Keratinocyte (primary cell): ENCODE measurements around the gene DPF3. TPM values are rescaled to one million over a fixed set of nuclear protein-coding genes. Genes with fewer than 3 reads are reported as not detected.

Experiments used
- DNase-seq: peaks from one replicate; pipeline ENCODE4 v3.0.0-alpha.2; 2011; ENCODE audit warnings: low read depth, missing footprints, low spot score
- FAIRE-seq: peaks from 2 replicates; lab custom pipeline; 2011; peaks lifted over from hg19 to GRCh38; lab: Jason Lieb, UNC
- H2AFZ ChIP-seq: 2 replicates; pipeline ENCODE4 v1.6.0; 2012; ENCODE audit warnings: low read length, control low read depth, inconsistent platforms; ENCODE audit not compliant: control insufficient read depth
- H3K27ac ChIP-seq: 2 replicates; pipeline ENCODE4 v1.5.1; 2011; ENCODE audit warnings: low read length; ENCODE audit not compliant: control insufficient read depth, insufficient read depth
- H3K27me3 ChIP-seq: 3 replicates; pipeline ENCODE4 v1.6.0; 2011; ENCODE audit warnings: low read length; ENCODE audit not compliant: control insufficient read depth, insufficient read depth; ENCODE audit errors: extremely low read depth
- H3K36me3 ChIP-seq, 2 experiments: 2 replicates in 1 of 2; 3 replicates in 1 of 2; pipeline ENCODE4 v1.5.1; 2011; ENCODE audit warnings: low read length in 2 of 2, mild to moderate bottlenecking in 1 of 2; ENCODE audit not compliant: control insufficient read depth in 2 of 2, insufficient read depth in 2 of 2; ENCODE audit errors: extremely low read depth in 1 of 2
- H3K4me1 ChIP-seq: 3 replicates; pipeline ENCODE4 v1.5.1; 2011; ENCODE audit warnings: low read length; ENCODE audit not compliant: control insufficient read depth, insufficient read depth; ENCODE audit errors: extremely low read depth
- H3K4me2 ChIP-seq: 3 replicates; pipeline ENCODE4 v1.6.0; 2011; ENCODE audit warnings: low read depth, low read length; ENCODE audit not compliant: control insufficient read depth, insufficient read depth; ENCODE audit errors: extremely low read depth
- H3K4me3 ChIP-seq, 3 experiments: fragments of 200-600 bp in 1 of 3; sonication (generic) in 1 of 3; 2 replicates in 2 of 3; 3 replicates in 1 of 3; pipeline ENCODE4 v1.5.1; 2011 to 2016; ENCODE audit warnings: low read length in 3 of 3, mild to moderate bottlenecking in 3 of 3, control low read depth in 2 of 3, inconsistent platforms in 1 of 3, low read depth in 1 of 3, mixed read lengths in 1 of 3, mixed run types in 1 of 3, moderate library complexity in 1 of 3; ENCODE audit not compliant: control insufficient read depth in 2 of 3, insufficient read depth in 2 of 3; ENCODE audit errors: extremely low read depth in 1 of 3
- H3K79me2 ChIP-seq: 2 replicates; pipeline ENCODE4 v1.6.0; 2012; ENCODE audit warnings: low read length; ENCODE audit not compliant: control insufficient read depth, insufficient read depth
- H3K9ac ChIP-seq: 3 replicates; pipeline ENCODE4 v1.6.0; 2011; ENCODE audit warnings: low read length; ENCODE audit not compliant: control insufficient read depth, insufficient read depth; ENCODE audit errors: extremely low read depth
- H3K9me1 ChIP-seq: 3 replicates; pipeline ENCODE4 v1.6.0; 2011; ENCODE audit warnings: low read length; ENCODE audit not compliant: control insufficient read depth, insufficient read depth; ENCODE audit errors: extremely low read depth
- H3K9me3 ChIP-seq: 2 replicates; pipeline ENCODE4 v1.5.1; 2012; ENCODE audit warnings: low read depth, low read length; ENCODE audit not compliant: control insufficient read depth
- H4K20me1 ChIP-seq: 3 replicates; pipeline ENCODE4 v1.6.0; 2011; ENCODE audit warnings: low read length; ENCODE audit not compliant: control insufficient read depth, insufficient read depth; ENCODE audit errors: extremely low read depth
- EZH2 ChIP-seq: IDR thresholded peaks from one replicate; pipeline ENCODE4 v1.6.1; 2012; ENCODE audit warnings: inconsistent platforms, mild to moderate bottlenecking, low read length, moderate library complexity
- dilution Hi-C: fragments of 300-500 bp; cut with MboI; formaldehyde crosslinking; loops from one replicate; pipeline ENCODE4 v1.7.0; 2020; ENCODE audit warnings: low sequenced_read_pairs; ENCODE audit not compliant: extremely low pct_ligation_motif_present
- polyA plus RNA-seq, 5 experiments: library from polyadenylated mRNA; depleted of rRNA in 3 of 5; stranded (reverse) in 3 of 5; stranded (forward) in 1 of 5; unstranded in 1 of 5; fragments of >200 nt; gene quantifications; 1 replicate in 1 of 5; 2 replicates in 3 of 5; 3 replicates in 1 of 5; pipeline versions ENCODE4 v1.2.1 to v1.2.3, GENCODE V29; 2011 to 2012; ENCODE audit warnings: missing spikeins in 2 of 5, low read depth in 1 of 5, low replicate concordance in 1 of 5
- TF ChIP-seq, protein P1 (sequence below), 3 experiments: IDR thresholded peaks in 1 of 3; conservative IDR thresholded peaks in 1 of 3; optimal IDR thresholded peaks in 1 of 3; 2 replicates in 2 of 3; 3 replicates in 1 of 3; pipeline versions ENCODE3 to v1.5.1; 2011; ENCODE audit warnings: low read length in 3 of 3, mild to moderate bottlenecking in 3 of 3, moderate library complexity in 2 of 3, control low read depth in 1 of 3, inconsistent platforms in 1 of 3; ENCODE audit not compliant: insufficient read depth in 2 of 3; ENCODE audit errors: extremely low read depth in 1 of 3

Gene DPF3
- polyA plus RNA-seq, 1 donor (not counting 4 experiments of a cell fraction or from before 2014, with no cell fraction given) = 1.1 TPM

DNA sequence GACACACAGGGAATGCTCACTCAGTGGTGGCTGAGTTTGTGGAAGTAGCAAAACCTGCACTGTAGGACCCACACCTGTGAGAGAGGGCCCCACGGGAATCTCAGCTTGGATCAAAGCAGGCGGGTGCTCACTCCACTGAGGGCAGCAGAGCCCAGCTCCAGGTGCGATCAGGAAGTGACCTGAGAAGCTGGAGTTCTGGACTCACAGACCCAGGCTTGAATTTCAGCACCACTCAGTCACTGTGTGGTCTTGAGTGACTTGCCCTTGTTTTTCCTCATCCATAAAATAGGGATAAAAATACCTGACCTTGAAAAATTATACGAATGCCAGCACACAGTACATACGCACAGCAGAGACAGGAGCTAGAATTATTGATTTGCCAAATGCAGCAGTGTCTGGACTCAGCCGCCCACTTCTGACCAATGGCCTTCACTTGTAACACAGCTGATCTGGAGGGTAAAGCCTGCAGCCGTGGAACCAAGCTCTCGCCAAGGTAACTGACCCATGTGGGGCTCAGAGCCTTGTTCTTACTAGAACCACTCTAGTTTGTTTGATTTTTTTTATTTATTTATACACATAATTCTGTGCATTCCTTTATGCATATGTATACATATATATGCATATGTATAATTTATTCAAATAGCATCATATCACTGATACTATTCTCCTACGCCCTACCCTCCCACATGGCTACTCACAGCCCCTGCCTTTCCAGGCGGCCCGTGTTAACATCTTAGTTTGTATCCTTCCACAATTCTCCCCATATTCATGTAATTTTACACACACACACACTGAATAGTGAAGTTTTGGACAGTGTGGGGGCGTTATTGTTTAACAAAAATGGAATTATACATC, 53.9 kb downstream of the DPF3 start:
- H3K27ac ChIP-seq = no peak overlapping the region
- no peak for FAIRE-seq
- no peaks in the 10 kb centered on the region for H3K36me3 ChIP-seq
- no peaks in the 10 kb centered on the region for H4K20me1 ChIP-seq
- TF ChIP-seq, protein P1, sequence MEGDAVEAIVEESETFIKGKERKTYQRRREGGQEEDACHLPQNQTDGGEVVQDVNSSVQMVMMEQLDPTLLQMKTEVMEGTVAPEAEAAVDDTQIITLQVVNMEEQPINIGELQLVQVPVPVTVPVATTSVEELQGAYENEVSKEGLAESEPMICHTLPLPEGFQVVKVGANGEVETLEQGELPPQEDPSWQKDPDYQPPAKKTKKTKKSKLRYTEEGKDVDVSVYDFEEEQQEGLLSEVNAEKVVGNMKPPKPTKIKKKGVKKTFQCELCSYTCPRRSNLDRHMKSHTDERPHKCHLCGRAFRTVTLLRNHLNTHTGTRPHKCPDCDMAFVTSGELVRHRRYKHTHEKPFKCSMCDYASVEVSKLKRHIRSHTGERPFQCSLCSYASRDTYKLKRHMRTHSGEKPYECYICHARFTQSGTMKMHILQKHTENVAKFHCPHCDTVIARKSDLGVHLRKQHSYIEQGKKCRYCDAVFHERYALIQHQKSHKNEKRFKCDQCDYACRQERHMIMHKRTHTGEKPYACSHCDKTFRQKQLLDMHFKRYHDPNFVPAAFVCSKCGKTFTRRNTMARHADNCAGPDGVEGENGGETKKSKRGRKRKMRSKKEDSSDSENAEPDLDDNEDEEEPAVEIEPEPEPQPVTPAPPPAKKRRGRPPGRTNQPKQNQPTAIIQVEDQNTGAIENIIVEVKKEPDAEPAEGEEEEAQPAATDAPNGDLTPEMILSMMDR (optimal IDR thresholded peaks at IDR 0.05 in 1 of 3, IDR thresholded peaks at IDR 0.05 in 1 of 3, conservative IDR thresholded peaks at IDR 0.05 in 1 of 3; ENCODE audit: extremely low read depth in 1 of 3, insufficient read depth in 2 of 3, low read length in 3 of 3) = no peak
- no peak for TF ChIP-seq EZH2
- no peak overlapping the region for H3K4me3 ChIP-seq
- H3K4me2 ChIP-seq = no peak overlapping the region
- dilution Hi-C loops = no loop called here
- H3K4me1 ChIP-seq = no peaks in the 10 kb centered on the region
- no peak overlapping the region for H2AFZ ChIP-seq
- no peaks in the 10 kb centered on the region for H3K79me2 ChIP-seq
- no peaks in the 10 kb centered on the region for H3K9me3 ChIP-seq
- no peak for DNase-seq
- no peaks in the 10 kb centered on the region for H3K9me1 ChIP-seq
- peaks cover 4% of the 10 kb centered on the region for H3K27me3 ChIP-seq
- no peak overlapping the region for H3K9ac ChIP-seq

DNA sequence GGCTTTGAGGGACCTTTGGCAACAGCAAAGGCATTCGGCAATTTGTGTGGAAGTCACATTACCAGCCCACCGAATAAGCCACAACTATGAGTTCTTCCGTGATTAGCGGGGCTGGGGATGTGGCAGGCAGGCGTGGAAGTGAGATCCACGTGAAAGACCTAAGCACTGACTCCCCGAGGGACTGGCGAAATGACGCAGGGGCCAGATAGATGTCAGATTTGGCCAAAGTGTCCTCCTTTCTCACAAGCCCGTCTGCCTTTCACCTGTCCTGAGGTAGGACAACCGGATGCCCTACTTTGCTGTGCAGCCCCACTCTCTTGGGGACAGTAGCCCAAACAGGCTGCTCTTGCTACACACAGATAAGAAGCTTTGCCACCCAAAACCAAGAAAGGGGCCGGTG, 54.5 kb downstream of the DPF3 start:
- Histone ChIP-seq H3K4me2 (no peak overlapping the region), H3K36me3 (no peaks in the 10 kb centered on the region), H3K9ac (no peak overlapping the region), H3K4me1 (no peaks in the 10 kb centered on the region), H3K27ac (no peak overlapping the region), H3K4me3 (no peak overlapping the region), H3K9me3 (no peaks in the 10 kb centered on the region), H3K27me3 (no peaks in the 10 kb centered on the region), H3K9me1 (no peaks in the 10 kb centered on the region), H4K20me1 (no peaks in the 10 kb centered on the region), H2AFZ (no peak overlapping the region), H3K79me2 (no peaks in the 10 kb centered on the region)
- FAIRE-seq (no peak), DNase-seq (no peak)
- dilution Hi-C loops = no loop called here
- TF ChIP-seq, protein P1 (optimal IDR thresholded peaks at IDR 0.05 in 1 of 3, IDR thresholded peaks at IDR 0.05 in 1 of 3, conservative IDR thresholded peaks at IDR 0.05 in 1 of 3; ENCODE audit: extremely low read depth in 1 of 3, insufficient read depth in 2 of 3, low read length in 3 of 3) = no peak
- no peak for TF ChIP-seq EZH2
